Measurements from ENCODE around the gene SLC25A46. TPM values are rescaled to one million over a fixed set of nuclear protein-coding genes. Genes with fewer than 3 reads are reported as not detected.
"Not testable (repeated sequence)": the region's sequence is repeated elsewhere in the genome, so short reads cannot be mapped to it uniquely, and the experiment has no call there.

The SLC25A46 gene
- total RNA-seq: 10 to 100 TPM; 25.5 to 35.4 (median 34.5) TPM
- total RNA-seq (2013): 55.0 TPM

- Mint-ChIP-seq H3K4me1 (peaks cover 27 to 36% of the 10 kb centered on the region in 2 donors), H3K36me3 (no peaks in the 10 kb centered on the region), H3K27me3 (ENCODE audit: low read depth in 2 of 2) (peaks cover 7 to 14% of the 10 kb centered on the region in 2 donors), H3K4me3 (peak within 1 kb of the TSS; percentile 97), H3K9me3 (no peaks in the 10 kb centered on the region), H3K27ac (peak within 1 kb of the TSS; percentile 96 to 97)
- TF ChIP-seq, protein P1, sequence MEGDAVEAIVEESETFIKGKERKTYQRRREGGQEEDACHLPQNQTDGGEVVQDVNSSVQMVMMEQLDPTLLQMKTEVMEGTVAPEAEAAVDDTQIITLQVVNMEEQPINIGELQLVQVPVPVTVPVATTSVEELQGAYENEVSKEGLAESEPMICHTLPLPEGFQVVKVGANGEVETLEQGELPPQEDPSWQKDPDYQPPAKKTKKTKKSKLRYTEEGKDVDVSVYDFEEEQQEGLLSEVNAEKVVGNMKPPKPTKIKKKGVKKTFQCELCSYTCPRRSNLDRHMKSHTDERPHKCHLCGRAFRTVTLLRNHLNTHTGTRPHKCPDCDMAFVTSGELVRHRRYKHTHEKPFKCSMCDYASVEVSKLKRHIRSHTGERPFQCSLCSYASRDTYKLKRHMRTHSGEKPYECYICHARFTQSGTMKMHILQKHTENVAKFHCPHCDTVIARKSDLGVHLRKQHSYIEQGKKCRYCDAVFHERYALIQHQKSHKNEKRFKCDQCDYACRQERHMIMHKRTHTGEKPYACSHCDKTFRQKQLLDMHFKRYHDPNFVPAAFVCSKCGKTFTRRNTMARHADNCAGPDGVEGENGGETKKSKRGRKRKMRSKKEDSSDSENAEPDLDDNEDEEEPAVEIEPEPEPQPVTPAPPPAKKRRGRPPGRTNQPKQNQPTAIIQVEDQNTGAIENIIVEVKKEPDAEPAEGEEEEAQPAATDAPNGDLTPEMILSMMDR (IDR thresholded peaks at IDR 0.05): no peak
- DNase-seq (peak; percentile 84 to 96), ATAC-seq (peak; percentile 77 to 90 (median 87))
- Histone ChIP-seq H3K27me3 (ENCODE audit: control insufficient read depth, insufficient read depth, low read length) (peaks cover 3% of the 10 kb centered on the region), H3K27ac (ENCODE audit: low read length) (peak within 1 kb of the TSS; percentile 88), H3K4me1 (ENCODE audit: control insufficient read depth, insufficient read depth, low read length) (peaks cover 10% of the 10 kb centered on the region), H3K9me3 (ENCODE audit: control insufficient read depth, insufficient read depth, low read length) (no peaks in the 10 kb centered on the region), H3K4me3 (ENCODE audit: low read length) (peak within 1 kb of the TSS; percentile 87), H3K36me3 (ENCODE audit: control insufficient read depth, insufficient read depth, low read length) (no peaks in the 10 kb centered on the region)
- under 1% methylated on average over 61 of the region's 62 CpGs for whole genome bisulfite sequencing (ENCODE audit: insufficient coverage)
- intact Hi-C loops (cut with micrococcal nuclease): loop anchor here (1.0 to 2.0 kb wide), 4 partner anchors 13 to 1330 kb away; partner anchors contain the start of genes MAN2A1, PJA2, TMEM232 and WDR36
These were observed at the start of gene SLC25A46 for GRCh38 chr5:110738812-110739651. SLC25A46 (plus strand) TSS chr5:110739007; CDS start chr5:110739120, 113 bp downstream.

DNA sequence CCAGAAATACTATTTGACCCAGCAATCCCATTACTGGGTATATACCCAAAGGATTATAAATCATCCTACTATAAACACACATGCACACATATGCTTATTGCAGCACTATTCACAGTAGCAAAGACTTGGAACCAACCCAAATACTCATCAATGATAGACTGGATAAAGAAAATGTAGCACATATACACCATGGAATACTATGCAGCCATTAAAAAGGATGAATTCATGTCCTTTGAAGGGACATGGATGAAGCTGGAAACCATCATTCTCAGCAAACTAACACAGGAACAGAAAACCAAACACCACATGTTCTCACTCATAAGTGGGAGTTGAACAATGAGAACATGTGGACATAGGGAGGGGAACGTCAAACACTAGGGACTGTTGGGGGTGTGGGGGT, 48.2 kb upstream of the SLC25A46 start:
- 100% methylated on average over 1 of the region's 1 CpG for WGBS (ENCODE audit: insufficient coverage)
- H3K27me3 ChIP-seq (ENCODE audit: control insufficient read depth, insufficient read depth, low read length); H3K4me1 ChIP-seq (ENCODE audit: control insufficient read depth, insufficient read depth, low read length); H3K36me3 ChIP-seq (ENCODE audit: control insufficient read depth, insufficient read depth, low read length); ATAC-seq; H3K4me3 Mint-ChIP-seq; intact Hi-C loops (cut with micrococcal nuclease); H3K27me3 Mint-ChIP-seq (ENCODE audit: low read depth in 2 of 2); H3K4me1 Mint-ChIP-seq; H3K27ac ChIP-seq (ENCODE audit: low read length); H3K36me3 Mint-ChIP-seq; H3K4me3 ChIP-seq (ENCODE audit: low read length); H3K27ac Mint-ChIP-seq; H3K9me3 ChIP-seq (ENCODE audit: control insufficient read depth, insufficient read depth, low read length); DNase-seq: not testable (repeated sequence)
- peaks cover 9 to 15% of the 10 kb centered on the region in 2 donors for H3K9me3 Mint-ChIP-seq

DNA sequence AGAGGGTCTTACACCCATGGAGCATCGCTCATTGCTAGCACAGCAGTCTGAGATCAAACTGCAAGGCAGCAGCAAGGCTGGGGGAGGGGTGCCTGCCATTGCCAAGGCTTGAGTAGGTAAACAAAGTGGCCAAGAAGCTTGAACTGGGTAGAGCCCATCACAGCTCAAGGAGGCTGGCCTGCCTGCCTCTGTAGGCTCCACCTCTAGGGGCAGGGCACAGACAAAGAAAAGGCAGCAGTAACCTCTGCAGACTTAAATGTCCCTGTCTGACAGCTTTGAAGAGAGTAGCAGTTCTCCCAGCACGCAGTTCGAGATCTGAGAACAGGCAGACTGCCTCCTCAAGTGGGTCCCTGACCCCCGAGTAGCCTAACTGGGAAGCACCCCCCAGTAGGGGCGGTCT, 46.1 kb upstream of the SLC25A46 start:
- WGBS (ENCODE audit: insufficient coverage): 84% methylated on average over 5 of the region's 5 CpGs
- DNase-seq; H3K4me3 Mint-ChIP-seq; ATAC-seq; H3K9me3 ChIP-seq (ENCODE audit: control insufficient read depth, insufficient read depth, low read length); H3K36me3 Mint-ChIP-seq; H3K4me1 ChIP-seq (ENCODE audit: control insufficient read depth, insufficient read depth, low read length); intact Hi-C loops (cut with micrococcal nuclease); H3K4me1 Mint-ChIP-seq; H3K36me3 ChIP-seq (ENCODE audit: control insufficient read depth, insufficient read depth, low read length); H3K27me3 Mint-ChIP-seq (ENCODE audit: low read depth in 2 of 2); H3K27ac ChIP-seq (ENCODE audit: low read length); H3K27me3 ChIP-seq (ENCODE audit: control insufficient read depth, insufficient read depth, low read length); H3K4me3 ChIP-seq (ENCODE audit: low read length); H3K27ac Mint-ChIP-seq: not testable (repeated sequence)
- H3K9me3 Mint-ChIP-seq: peaks cover 7 to 13% of the 10 kb centered on the region in 2 donors

DNA sequence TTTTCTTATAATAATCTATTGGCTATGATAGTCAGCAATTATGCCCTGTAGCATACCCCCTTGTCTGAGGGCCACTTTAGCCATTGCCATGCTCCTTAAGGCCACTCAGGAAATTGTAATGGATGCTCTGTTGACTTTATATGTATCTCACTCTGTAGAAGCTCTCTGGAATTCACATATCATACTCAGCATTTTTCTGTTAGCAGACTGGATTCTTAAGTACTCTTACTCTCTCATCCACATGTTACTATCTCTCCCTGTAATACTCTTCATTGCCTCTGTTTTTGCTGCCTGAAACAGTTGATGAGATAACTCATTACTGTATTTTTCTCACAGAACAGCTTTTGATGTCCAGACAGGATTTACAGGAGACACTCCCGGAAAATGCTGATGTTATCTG, 36.5 kb upstream of the SLC25A46 start:
- no peaks in the 10 kb centered on the region for H3K36me3 Mint-ChIP-seq
- TF ChIP-seq, protein P1 (IDR thresholded peaks at IDR 0.05): no peak
- ATAC-seq (no peak), DNase-seq (no peak)
- Histone ChIP-seq H3K4me1 (ENCODE audit: control insufficient read depth, insufficient read depth, low read length) (no peaks in the 10 kb centered on the region), H3K27ac (ENCODE audit: low read length) (no peak overlapping the region), H3K27me3 (ENCODE audit: control insufficient read depth, insufficient read depth, low read length) (no peaks in the 10 kb centered on the region), H3K36me3 (ENCODE audit: control insufficient read depth, insufficient read depth, low read length) (no peaks in the 10 kb centered on the region), H3K4me3 (ENCODE audit: low read length) (no peak overlapping the region), H3K9me3 (ENCODE audit: control insufficient read depth, insufficient read depth, low read length) (no peaks in the 10 kb centered on the region)
- WGBS (ENCODE audit: insufficient coverage): 87% methylated on average over 1 of the region's 1 CpG
- no peaks in the 10 kb centered on the region for H3K4me1 Mint-ChIP-seq
- peaks cover 3 to 5% of the 10 kb centered on the region in 2 donors for H3K9me3 Mint-ChIP-seq
- no peaks in the 10 kb centered on the region for H3K27me3 Mint-ChIP-seq (ENCODE audit: low read depth in 2 of 2)
- intact Hi-C loops (cut with micrococcal nuclease): no loop called here
- H3K4me3 Mint-ChIP-seq: no peak overlapping the region
- no peak overlapping the region for H3K27ac Mint-ChIP-seq

Data from natural killer cell (primary cell).